Right hindlimb (tissue), 1 donor: Measurements from ENCODE around the gene HTR1D.

Source experiments
- DNase-seq: peaks from one replicate; pipeline ENCODE4 v3.0.0-alpha.2; 2018

HTR1D gene

GRCh38 chr1:23150125-23150524 is 67.2 kb downstream of the HTR1D start:
- DNase-seq, result no peak

GRCh38 chr1:23149114-23149513 is 68.2 kb downstream of the HTR1D start:
- no peak for DNase-seq

GRCh38 chr1:23148084-23148483 is 69.2 kb downstream of the HTR1D start:
- no peak for DNase-seq
